HG02981 (cell line): ENCODE measurements around the gene PACRGL.

Experiments
- ATAC-seq: cut with Tn5 transposase; IDR thresholded peaks from one replicate; pipeline ENCODE4 v1.9.1; 2021; ENCODE audit warnings: mild to moderate bottlenecking, moderate library complexity; ENCODE audit not compliant: unreplicated experiment

The PACRGL gene

DNA sequence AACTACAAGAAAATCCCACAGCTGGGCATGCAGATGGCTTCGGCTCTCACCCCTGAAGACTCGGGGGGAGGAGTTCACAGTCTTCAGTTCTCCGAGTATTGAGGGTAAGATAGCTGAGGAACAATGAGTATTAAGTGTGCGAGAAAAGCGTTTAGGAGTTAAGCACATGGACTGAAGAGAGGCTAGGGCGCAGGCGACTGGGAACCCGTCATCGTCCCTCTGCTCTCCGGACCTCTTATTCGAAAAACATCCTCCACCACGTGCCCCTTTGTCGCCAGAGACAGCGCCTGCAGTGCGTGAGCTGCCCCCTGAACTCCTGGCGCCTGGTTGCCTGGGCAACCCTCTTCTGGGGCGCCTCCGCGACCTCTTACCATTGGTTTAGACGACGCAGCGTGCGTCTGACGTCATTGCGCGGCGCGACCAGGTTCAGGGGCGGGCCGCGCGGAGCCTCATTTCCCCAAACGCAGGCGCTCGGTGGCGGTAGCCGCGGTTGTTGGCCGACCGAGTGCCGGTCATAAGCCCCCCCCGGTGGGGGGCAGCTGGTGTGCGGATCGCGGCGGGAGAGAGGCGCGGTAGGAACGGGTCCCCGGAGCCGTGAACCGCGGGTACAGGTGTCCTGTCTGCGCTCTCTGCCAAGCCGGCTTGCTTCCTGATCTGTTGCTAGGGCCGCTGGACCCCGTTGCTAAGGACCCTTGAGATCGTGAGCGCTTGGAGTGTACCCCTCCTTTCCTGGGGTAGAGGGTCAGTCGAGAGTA is at the start of gene PACRGL:
Gene PACRGL (plus strand): TSS at position 452 of the 755 bp plus-strand sequence. CDS start 4,024 bp downstream, outside the sequence.
- ATAC-seq, result peak; percentile 100

GRCh38 chr4:20652226-20652885 is 47.9 kb upstream of the PACRGL start:
- ATAC-seq, result no peak

GRCh38 chr4:20658456-20658855 is 41.8 kb upstream of the PACRGL start:
- no peak for ATAC-seq

GRCh38 chr4:20662851-20663250 is 37.4 kb upstream of the PACRGL start:
- no peak for ATAC-seq

- ATAC-seq, result no peak
Observed at GRCh38 chr4:20666012-20666860, 34.0 kb upstream of the PACRGL start.

- ATAC-seq, result no peak
Observed at GRCh38 chr4:20672262-20672661, 28.0 kb upstream of the PACRGL start.

DNA sequence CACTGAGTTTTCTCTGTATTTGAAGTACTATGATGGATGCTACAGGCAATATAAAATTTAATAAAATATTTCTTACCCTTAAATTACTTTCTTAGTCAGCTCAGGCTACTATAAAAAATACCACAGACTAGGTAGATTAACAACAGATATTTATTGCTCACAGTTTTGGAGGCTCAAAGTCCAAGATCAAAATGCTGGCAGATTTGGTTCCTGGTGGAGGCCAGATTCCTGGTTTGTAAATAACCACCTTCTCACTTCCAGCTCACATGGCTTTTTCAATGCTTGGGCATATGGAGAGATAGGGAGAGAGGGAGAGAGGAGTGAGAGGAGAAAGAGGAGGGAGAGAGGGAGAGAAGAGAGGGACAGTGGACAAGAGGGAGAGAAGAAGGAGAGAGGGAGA is 24.5 kb upstream of the PACRGL start:
- no peak for ATAC-seq

DNA sequence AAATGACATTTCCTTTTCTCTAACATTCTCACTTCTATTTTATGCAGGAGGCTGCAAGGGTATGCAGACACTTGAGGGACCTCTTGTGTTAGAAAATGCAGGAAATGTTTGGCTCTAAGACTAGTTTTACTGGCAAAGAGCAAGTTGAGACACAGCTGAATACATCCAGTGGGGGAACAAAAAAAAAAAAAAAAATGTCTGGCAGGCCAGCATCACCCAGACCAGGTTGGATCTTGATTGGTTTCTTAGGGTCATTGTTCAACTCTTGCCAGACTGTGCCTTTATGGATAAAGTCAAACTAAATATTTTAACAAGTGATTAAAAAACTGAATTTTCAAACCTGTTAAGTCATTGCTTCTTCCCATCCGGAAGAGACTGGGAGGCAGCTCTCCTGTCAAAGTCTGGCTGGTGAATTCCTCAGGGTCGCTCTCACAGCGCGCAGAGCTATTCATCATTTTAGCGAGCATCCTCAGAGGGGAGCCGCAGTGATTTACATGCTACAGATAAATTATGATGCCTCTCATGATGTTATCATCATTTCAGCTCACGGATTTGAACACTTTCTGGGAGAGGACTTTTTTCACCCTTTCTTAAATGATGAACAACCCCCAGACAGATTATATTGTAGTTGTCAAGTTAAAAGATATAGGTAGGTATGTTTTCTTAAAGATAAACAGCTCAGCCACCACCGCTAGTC is 23.6 kb upstream of the PACRGL start:
- ATAC-seq, result no peak

DNA sequence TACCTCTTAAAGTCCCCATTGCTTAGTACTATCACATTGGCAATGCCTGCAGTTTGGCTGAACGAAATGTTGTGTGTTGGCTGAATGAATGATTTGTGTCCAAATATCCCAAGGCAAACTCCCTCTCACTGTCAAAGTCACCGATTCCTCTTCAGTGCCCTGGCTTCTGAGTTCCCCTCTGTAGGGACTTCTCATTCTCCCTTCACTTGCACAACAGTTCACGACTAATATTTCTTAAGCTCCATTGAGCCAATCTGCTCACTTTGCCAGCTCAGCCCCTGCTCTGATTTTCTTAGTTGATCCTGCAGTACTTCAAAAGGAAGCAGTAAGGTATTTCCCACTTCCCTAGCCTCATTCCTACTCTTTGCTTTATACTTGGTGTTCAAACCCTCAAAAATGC is 21.9 kb upstream of the PACRGL start:
- no peak for ATAC-seq

DNA sequence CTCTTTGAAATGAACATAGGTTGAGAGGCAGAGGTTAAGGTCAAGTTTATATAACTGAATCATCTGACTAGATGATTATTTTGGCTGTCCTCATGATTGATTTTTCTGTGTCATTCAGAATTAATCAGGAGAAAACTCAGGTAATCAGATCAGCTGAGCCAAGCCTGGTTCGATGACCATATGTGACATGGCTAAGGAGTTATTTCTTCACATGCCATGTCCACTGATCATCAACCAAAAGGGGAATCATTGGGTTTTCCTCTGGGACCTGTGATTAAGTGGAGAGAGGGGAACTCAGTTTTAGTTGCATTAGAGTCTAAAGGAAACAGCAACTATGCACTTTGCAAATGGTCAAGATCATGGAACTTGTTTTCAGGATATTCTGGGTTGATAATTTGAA is 20.3 kb upstream of the PACRGL start:
- ATAC-seq, result no peak

- no peak for ATAC-seq
Observed at GRCh38 chr4:20680736-20681135, 19.5 kb upstream of the PACRGL start.

GRCh38 chr4:20681271-20681670 is 19.0 kb upstream of the PACRGL start:
- no peak for ATAC-seq

- no peak for ATAC-seq
Observed at GRCh38 chr4:20682853-20683252, 17.4 kb upstream of the PACRGL start.

DNA sequence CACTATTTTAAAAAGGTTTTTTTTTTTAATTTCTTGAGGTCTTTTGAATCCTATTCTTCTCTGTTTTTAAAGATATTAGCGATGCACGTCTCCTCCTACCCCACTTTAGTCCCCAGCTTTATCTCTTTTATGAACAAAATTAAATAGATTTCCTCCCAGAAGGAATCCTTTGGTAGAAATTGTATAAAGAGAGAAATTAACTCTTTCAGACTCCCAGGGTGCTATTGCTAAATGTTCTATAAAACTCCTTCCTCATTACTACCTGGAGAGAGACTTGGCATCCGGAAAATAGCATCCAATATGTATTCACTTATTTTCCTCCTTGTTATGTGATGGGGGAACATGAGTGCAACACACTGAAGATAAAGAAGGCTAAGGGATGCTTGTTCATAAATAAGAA is 16.5 kb upstream of the PACRGL start:
- ATAC-seq, result no peak

GRCh38 chr4:20684852-20685763 is 15.2 kb upstream of the PACRGL start:
- ATAC-seq, result no peak

DNA sequence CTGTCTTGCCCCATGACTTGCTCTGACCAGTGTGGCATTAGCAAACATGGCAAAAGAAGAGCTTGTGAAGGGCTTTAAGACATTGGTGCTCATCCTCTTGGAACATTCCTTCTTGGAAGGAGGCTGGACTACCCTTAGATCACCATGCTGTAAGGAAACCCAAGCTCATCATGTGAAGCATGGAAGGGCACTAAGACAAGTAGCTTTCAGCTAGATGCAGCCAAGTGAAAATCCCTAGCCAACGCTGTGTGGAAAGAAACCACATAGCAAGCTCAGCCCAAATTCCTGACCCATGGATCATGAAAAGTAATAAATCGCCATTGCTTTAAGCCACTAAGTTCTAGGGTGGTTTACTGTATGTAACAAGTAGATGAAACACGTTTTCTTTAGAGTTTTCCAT is 12.4 kb upstream of the PACRGL start:
- ATAC-seq, result no peak

GRCh38 chr4:20696815-20697214 is 3.4 kb upstream of the PACRGL start:
- ATAC-seq, result no peak

DNA sequence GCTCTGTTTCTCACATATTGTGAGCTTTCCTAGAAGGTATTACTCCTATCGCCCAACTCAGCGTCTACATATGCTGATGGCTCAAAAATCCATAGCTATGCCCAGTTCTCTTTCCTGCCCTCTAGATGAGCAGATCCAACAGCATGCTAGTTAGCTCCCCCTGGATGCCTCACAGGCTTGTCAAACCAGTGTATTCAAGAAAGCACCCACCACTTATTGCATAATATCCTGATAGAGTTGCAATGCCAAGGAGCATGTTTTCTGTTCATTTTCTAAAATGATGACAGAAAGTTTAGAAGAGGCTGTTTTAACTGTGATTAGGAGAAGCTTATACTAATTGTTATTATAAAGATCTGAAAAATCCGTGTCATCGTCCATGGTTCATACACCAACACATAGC is 1.9 kb upstream of the PACRGL start:
- ATAC-seq, result no peak

- ATAC-seq, result no peak
Observed at GRCh38 chr4:20698820-20699219, 1.4 kb upstream of the PACRGL start.

GRCh38 chr4:20711335-20711734 is 11.1 kb downstream of the PACRGL start:
- ATAC-seq, result no peak
